WTC11 (cell line): ENCODE results near the gene AGFG2. TPM values are rescaled to one million over a fixed set of nuclear protein-coding genes. Genes with fewer than 3 reads are reported as not detected.

Source experiments
- ATAC-seq: fragments of 200-7000 bp; cut with Tn5 transposase; 2 replicates; pipeline ENCODE4 v1.10.0; 2021; ENCODE audit warnings: mild to moderate bottlenecking, moderate library complexity
- CTCF ChIA-PET: fragments of 300-600 bp; sonication (Branson Sonifier 250); formaldehyde crosslinking; loops from one replicate; lab custom pipeline; 2021; ENCODE audit warnings: antibody characterized with exemption; lab: Charles Lee
- POLR2A ChIA-PET: fragments of 350-600 bp; sonication (Branson Sonifier 250); formaldehyde crosslinking; loops from one replicate; lab custom pipeline; 2021; ENCODE audit warnings: antibody characterized with exemption; lab: Charles Lee
- DNase-seq: peaks from one replicate; pipeline ENCODE4 v3.0.0; 2021; ENCODE audit warnings: low spot score
- H3K27ac Mint-ChIP-seq: 2 replicates; pipeline ENCODE4 v1.8.0; 2021; ENCODE audit warnings: mixed read lengths
- H3K27me3 Mint-ChIP-seq: 2 replicates; pipeline ENCODE4 v1.8.0; 2021; ENCODE audit warnings: low read depth, mild to moderate bottlenecking, moderate library complexity, mixed read lengths
- H3K36me3 Mint-ChIP-seq: 2 replicates; pipeline ENCODE4 v1.8.0; 2021; ENCODE audit warnings: mixed read lengths
- H3K4me1 Mint-ChIP-seq: 2 replicates; pipeline ENCODE4 v1.8.0; 2022; ENCODE audit warnings: mixed read lengths
- H3K4me3 Mint-ChIP-seq: 2 replicates; pipeline ENCODE4 v1.8.0; 2021; ENCODE audit warnings: mild to moderate bottlenecking, moderate library complexity, mixed read lengths
- H3K9me3 Mint-ChIP-seq: 2 replicates; pipeline ENCODE4 v1.8.0; 2021; ENCODE audit warnings: mixed read lengths
- ARID4B ChIP-seq: sonication (generic); formaldehyde crosslinking; IDR thresholded peaks from 2 replicates; pipeline ENCODE4 v1.8.0; 2023; ENCODE audit warnings: missing genetic modification reagents, mild to moderate bottlenecking, borderline replicate concordance
- ATF3 ChIP-seq: sonication (generic); formaldehyde crosslinking; conservative IDR thresholded peaks from 2 replicates; pipeline ENCODE4 v1.8.1; 2022; ENCODE audit warnings: mild to moderate bottlenecking, missing genetic modification reagents
- ETV6 ChIP-seq: sonication (generic); formaldehyde crosslinking; IDR thresholded peaks from 2 replicates; pipeline ENCODE4 v1.8.1; 2022; ENCODE audit warnings: mild to moderate bottlenecking, missing genetic modification reagents
- MAX ChIP-seq: sonication (generic); formaldehyde crosslinking; IDR thresholded peaks from 2 replicates; pipeline ENCODE4 v1.8.0; 2022; ENCODE audit warnings: mild to moderate bottlenecking, missing genetic modification reagents
- NFYB ChIP-seq: sonication (generic); formaldehyde crosslinking; conservative IDR thresholded peaks from 2 replicates; pipeline ENCODE4 v1.8.0; 2022; ENCODE audit warnings: low read depth, missing genetic modification reagents
- PRDM15 ChIP-seq: sonication (generic); formaldehyde crosslinking; IDR thresholded peaks from 2 replicates; pipeline ENCODE4 v1.8.0; 2022; ENCODE audit warnings: missing genetic modification reagents
- RORB ChIP-seq: fragments of 250-450 bp; sonication (Bioruptor Pico); IDR thresholded peaks from 2 replicates; pipeline ENCODE4 v1.9.0; 2021; ENCODE audit warnings: mild to moderate bottlenecking
- SMAD4 ChIP-seq: sonication (generic); formaldehyde crosslinking; IDR thresholded peaks from 2 replicates; pipeline ENCODE4 v1.8.0; 2022; ENCODE audit warnings: mild to moderate bottlenecking, missing genetic modification reagents
- SOX15 ChIP-seq: fragments of 250-450 bp; sonication (Bioruptor Pico); IDR thresholded peaks from 2 replicates; pipeline ENCODE4 v1.9.0; 2021; ENCODE audit warnings: mild to moderate bottlenecking
- SP1 ChIP-seq: sonication (generic); formaldehyde crosslinking; conservative IDR thresholded peaks from 2 replicates; pipeline ENCODE4 v1.8.1; 2022; ENCODE audit warnings: missing genetic modification reagents
- STAT6 ChIP-seq: sonication (generic); formaldehyde crosslinking; conservative IDR thresholded peaks from 2 replicates; pipeline ENCODE4 v1.8.1; 2023; ENCODE audit warnings: mild to moderate bottlenecking, low read depth, missing genetic modification reagents, moderate library complexity
- TP53 ChIP-seq: sonication (generic); formaldehyde crosslinking; IDR thresholded peaks from 2 replicates; pipeline ENCODE4 v1.8.1; 2023; ENCODE audit warnings: mild to moderate bottlenecking, missing genetic modification reagents
- ZNF121 ChIP-seq: sonication (generic); formaldehyde crosslinking; IDR thresholded peaks from 2 replicates; pipeline ENCODE4 v1.8.0; 2023; ENCODE audit warnings: missing genetic modification reagents
- ZNF219 ChIP-seq: sonication (generic); formaldehyde crosslinking; IDR thresholded peaks from 2 replicates; pipeline ENCODE4 v1.8.0; 2023; ENCODE audit warnings: missing genetic modification reagents, mild to moderate bottlenecking, borderline replicate concordance
- ZNF232 ChIP-seq: sonication (generic); formaldehyde crosslinking; IDR thresholded peaks from 2 replicates; pipeline ENCODE4 v1.8.0; 2022; ENCODE audit warnings: mild to moderate bottlenecking, missing genetic modification reagents
- ZNF263 ChIP-seq: sonication (generic); formaldehyde crosslinking; IDR thresholded peaks from 2 replicates; pipeline ENCODE4 v1.8.1; 2022; ENCODE audit warnings: low read depth, mild to moderate bottlenecking, moderate library complexity, missing genetic modification reagents
- ZNF396 ChIP-seq: fragments of 250-450 bp; sonication (Bioruptor Pico); IDR thresholded peaks from 2 replicates; pipeline ENCODE4 v1.8.0; 2021; ENCODE audit warnings: mild to moderate bottlenecking, moderate library complexity, borderline replicate concordance
- ZNF425 ChIP-seq: fragments of 250-450 bp; sonication (Bioruptor Pico); conservative IDR thresholded peaks from 2 replicates; pipeline ENCODE4 v1.9.0; 2021; ENCODE audit warnings: mild to moderate bottlenecking
- ZNF512 ChIP-seq: sonication (generic); formaldehyde crosslinking; IDR thresholded peaks from 2 replicates; pipeline ENCODE4 v1.8.1; 2022; ENCODE audit warnings: missing genetic modification reagents, borderline replicate concordance
- ZNF671 ChIP-seq: fragments of 250-450 bp; sonication (Bioruptor Pico); IDR thresholded peaks from 2 replicates; pipeline ENCODE4 v1.8.0; 2021; ENCODE audit warnings: mild to moderate bottlenecking
- total RNA-seq: library from RNA; stranded (reverse); gene quantifications from 3 replicates; pipeline ENCODE4 v1.2.3, GENCODE V29; 2021

AGFG2 gene
- total RNA-seq, 1 experiment from 2014 or later = 6.4 TPM

- H3K4me3 Mint-ChIP-seq = no peak overlapping the region
- H3K36me3 Mint-ChIP-seq = 0 out of 2 replicates have a peak, but pooled peaks cover under 1% of the 10 kb centered on the region
- ChIA-PET CTCF (interaction anchor here (0.6 to 1.5 kb wide), 3 partner anchors 8 to 66 kb away, joined by 3 to 4 read pairs (median 4); no protein-coding TSS in a partner anchor), POLR2A (no interaction called here)
- no peak for DNase-seq
- no peaks in the 10 kb centered on the region for H3K9me3 Mint-ChIP-seq
- no peak overlapping the region for H3K27ac Mint-ChIP-seq
- no peaks in the 10 kb centered on the region for H3K27me3 Mint-ChIP-seq
- TF ChIP-seq NFYB (CRISPR knock-in tag) (no peak), SOX15 (CRISPR knock-in tag) (no peak), ZNF396 (CRISPR knock-in tag) (no peak), PRDM15 (no peak)
- TF ChIP-seq, all 79 proteins: peak for 0
- no peak for ATAC-seq
- no peaks in the 10 kb centered on the region for H3K4me1 Mint-ChIP-seq
Observed at GRCh38 chr7:100555701-100556100, 16.7 kb downstream of the AGFG2 start.

- Mint-ChIP-seq H3K27ac (no peak overlapping the region), H3K9me3 (no peaks in the 10 kb centered on the region), H3K36me3 (no peaks in the 10 kb centered on the region), H3K27me3 (no peaks in the 10 kb centered on the region), H3K4me1 (no peaks in the 10 kb centered on the region), H3K4me3 (no peak overlapping the region)
- CTCF ChIA-PET = no interaction called here
- POLR2A ChIA-PET = no interaction called here
- no peak for DNase-seq
- ATAC-seq = no peak
- TF ChIP-seq STAT6 (no peak), ZNF219 (CRISPR knock-in tag) (no peak), ZNF671 (CRISPR knock-in tag) (no peak), MAX (CRISPR knock-in tag) (no peak), SP1 (no peak), ETV6 (CRISPR knock-in tag) (no peak), ATF3 (CRISPR knock-in tag) (no peak), ZNF512 (no peak), RORB (CRISPR knock-in tag) (no peak), ZNF232 (CRISPR knock-in tag) (no peak), ZNF425 (no peak), SMAD4 (no peak), ZNF396 (CRISPR knock-in tag) (no peak), TP53 (CRISPR knock-in tag) (no peak), ZNF263 (CRISPR knock-in tag) (no peak), ARID4B (no peak), ZNF121 (no peak)
Observed at GRCh38 chr7:100556541-100556940, 17.5 kb downstream of the AGFG2 start.
